Esophagus muscularis mucosa (tissue), 4 donors: Measurements from ENCODE around the gene PFDN1.

Experiments used
- EP300 ChIP-seq: sonication (generic); formaldehyde crosslinking; IDR thresholded peaks from one replicate; pipeline ENCODE4 v1.6.1; 2017; ENCODE audit warnings: antibody characterized with exemption
- POLR2A ChIP-seq: fragments of 450-650 bp; IDR thresholded peaks from one replicate; pipeline ENCODE4 v1.6.1; 2017; ENCODE audit warnings: antibody characterized with exemption, moderate library complexity, mild to moderate bottlenecking, low read depth
- TF ChIP-seq, protein P1 (sequence below), 3 experiments: fragments of 200-600 bp in 2 of 3; fragments of 450-650 bp in 1 of 3; sonication (generic) in 2 of 3; IDR thresholded peaks; one replicate each; pipeline ENCODE4 v1.5.1; 2017 to 2019; ENCODE audit warnings: antibody characterized with exemption in 3 of 3, mild to moderate bottlenecking in 2 of 3, moderate library complexity in 1 of 3

DNA sequence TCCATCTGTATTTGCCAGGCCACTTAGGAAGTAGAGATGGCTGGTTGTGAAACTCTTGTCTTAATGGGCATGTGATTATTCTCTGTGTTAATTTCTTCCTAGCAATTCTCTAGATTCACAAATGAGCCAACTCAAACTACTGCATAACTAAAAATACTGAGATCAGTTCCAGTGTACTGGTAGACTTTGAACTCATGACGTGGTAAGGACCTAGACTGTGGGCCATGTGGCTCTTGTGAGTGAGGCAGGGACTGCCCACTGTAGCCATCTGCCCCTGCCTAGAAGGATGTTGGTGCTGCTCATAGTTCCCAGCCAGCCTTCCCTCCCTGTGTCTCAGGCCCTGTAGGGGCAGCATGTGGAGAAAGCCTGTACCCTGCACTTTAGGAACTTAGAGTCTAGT, 80.5 kb downstream of the PFDN1 start:
- TF ChIP-seq, protein P1, sequence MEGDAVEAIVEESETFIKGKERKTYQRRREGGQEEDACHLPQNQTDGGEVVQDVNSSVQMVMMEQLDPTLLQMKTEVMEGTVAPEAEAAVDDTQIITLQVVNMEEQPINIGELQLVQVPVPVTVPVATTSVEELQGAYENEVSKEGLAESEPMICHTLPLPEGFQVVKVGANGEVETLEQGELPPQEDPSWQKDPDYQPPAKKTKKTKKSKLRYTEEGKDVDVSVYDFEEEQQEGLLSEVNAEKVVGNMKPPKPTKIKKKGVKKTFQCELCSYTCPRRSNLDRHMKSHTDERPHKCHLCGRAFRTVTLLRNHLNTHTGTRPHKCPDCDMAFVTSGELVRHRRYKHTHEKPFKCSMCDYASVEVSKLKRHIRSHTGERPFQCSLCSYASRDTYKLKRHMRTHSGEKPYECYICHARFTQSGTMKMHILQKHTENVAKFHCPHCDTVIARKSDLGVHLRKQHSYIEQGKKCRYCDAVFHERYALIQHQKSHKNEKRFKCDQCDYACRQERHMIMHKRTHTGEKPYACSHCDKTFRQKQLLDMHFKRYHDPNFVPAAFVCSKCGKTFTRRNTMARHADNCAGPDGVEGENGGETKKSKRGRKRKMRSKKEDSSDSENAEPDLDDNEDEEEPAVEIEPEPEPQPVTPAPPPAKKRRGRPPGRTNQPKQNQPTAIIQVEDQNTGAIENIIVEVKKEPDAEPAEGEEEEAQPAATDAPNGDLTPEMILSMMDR (IDR thresholded peaks at IDR 0.05) = no peak
- TF ChIP-seq EP300 (no peak), POLR2A (no peak)
